ENCODE results near the gene SLC35F1.
"Not testable (repeated sequence)": the region's sequence is repeated elsewhere in the genome, so short reads cannot be mapped to it uniquely, and the experiment has no call there.

Gene SLC35F1

GRCh38 chr6:117992856-117993255 lies 85.8 kb downstream of the SLC35F1 start:
- DNase-seq (ENCODE audit: low spot score) = no peak

- no peak for DNase-seq (ENCODE audit: low spot score)
Observed at GRCh38 chr6:118012944-118013343, 105.9 kb downstream of the SLC35F1 start.

GRCh38 chr6:118016532-118016931 lies 109.5 kb downstream of the SLC35F1 start:
- no peak for DNase-seq (ENCODE audit: low spot score)

GRCh38 chr6:118017301-118017848 lies 110.3 kb downstream of the SLC35F1 start:
- no peak for DNase-seq (ENCODE audit: low spot score)

GRCh38 chr6:118023771-118024170 lies 116.7 kb downstream of the SLC35F1 start:
- no peak for DNase-seq (ENCODE audit: low spot score)

GRCh38 chr6:118029967-118030366 lies 122.9 kb downstream of the SLC35F1 start:
- DNase-seq (ENCODE audit: low spot score) = no peak

GRCh38 chr6:118037479-118037878 lies 130.4 kb downstream of the SLC35F1 start:
- DNase-seq (ENCODE audit: low spot score) = not testable (repeated sequence)

- DNase-seq (ENCODE audit: low spot score) = no peak
Observed at GRCh38 chr6:118042855-118043254, 135.8 kb downstream of the SLC35F1 start.

GRCh38 chr6:118044275-118044674 lies 137.2 kb downstream of the SLC35F1 start:
- no peak for DNase-seq (ENCODE audit: low spot score)

- DNase-seq (ENCODE audit: low spot score) = no peak
Observed at GRCh38 chr6:118054082-118054481, 147.0 kb downstream of the SLC35F1 start.

GRCh38 chr6:118061666-118062065 lies 154.6 kb downstream of the SLC35F1 start:
- DNase-seq (ENCODE audit: low spot score) = no peak

GRCh38 chr6:118080547-118080946 lies 173.5 kb downstream of the SLC35F1 start:
- DNase-seq (ENCODE audit: low spot score) = no peak

- no peak for DNase-seq (ENCODE audit: low spot score)
Observed at GRCh38 chr6:118083711-118084110, 176.6 kb downstream of the SLC35F1 start.

GRCh38 chr6:118085665-118086064 lies 178.6 kb downstream of the SLC35F1 start:
- DNase-seq (ENCODE audit: low spot score) = no peak

GRCh38 chr6:118086159-118086558 lies 179.1 kb downstream of the SLC35F1 start:
- DNase-seq (ENCODE audit: low spot score) = no peak

- DNase-seq (ENCODE audit: low spot score) = no peak
Observed at GRCh38 chr6:118092086-118092485, 185.0 kb downstream of the SLC35F1 start.

GRCh38 chr6:118097576-118097975 lies 190.5 kb downstream of the SLC35F1 start:
- no peak for DNase-seq (ENCODE audit: low spot score)

- no peak for DNase-seq (ENCODE audit: low spot score)
Observed at GRCh38 chr6:118100717-118101116, 193.7 kb downstream of the SLC35F1 start.

- no peak for DNase-seq (ENCODE audit: low spot score)
Observed at GRCh38 chr6:118101220-118101619, 194.2 kb downstream of the SLC35F1 start.

GRCh38 chr6:118101831-118102345 lies 194.8 kb downstream of the SLC35F1 start:
- DNase-seq (ENCODE audit: low spot score) = no peak

- DNase-seq (ENCODE audit: low spot score) = no peak
Observed at GRCh38 chr6:118102401-118102800, 195.3 kb downstream of the SLC35F1 start.

- DNase-seq (ENCODE audit: low spot score) = no peak
Observed at GRCh38 chr6:118103381-118104146, 196.5 kb downstream of the SLC35F1 start.

- DNase-seq (ENCODE audit: low spot score) = no peak
Observed at GRCh38 chr6:118122161-118122725, 215.2 kb downstream of the SLC35F1 start.
